Endothelial cell of umbilical vein (primary cell): ENCODE results near the gene ITGB2. TPM values are rescaled to one million over a fixed set of nuclear protein-coding genes. Genes with fewer than 3 reads are reported as not detected.

Experiments used
- BruUV-seq: library from RNA; stranded (reverse); fragments of 400-500 nt; replicated peaks from 2 replicates; lab custom pipeline; 2021; lab: Mats Ljungman, UMichigan
- CTCF ChIA-PET: fragments of 300-600, 350-600 bp; sonication (Branson Sonifier 250); formaldehyde crosslinking; loops from one replicate; lab custom pipeline; 2021; ENCODE audit warnings: antibody characterized with exemption, inconsistent platforms; lab: Charles Lee
- POLR2A ChIA-PET: fragments of 300-600, 350-600 bp; sonication (Branson Sonifier 250); formaldehyde crosslinking; loops from one replicate; lab custom pipeline; 2021; ENCODE audit warnings: antibody characterized with exemption, inconsistent platforms; lab: Charles Lee
- DNase-seq: peaks from one replicate; pipeline ENCODE4 v3.0.0-alpha.2; 2011; ENCODE audit warnings: low read depth, low spot score
- FAIRE-seq: peaks from 2 replicates; lab custom pipeline; 2011; peaks lifted over from hg19 to GRCh38; lab: Jason Lieb, UNC
- H2AFZ ChIP-seq: 2 replicates; pipeline ENCODE4 v1.6.0; 2012; ENCODE audit warnings: low read depth, low read length, control low read depth, inconsistent platforms
- H3K27ac ChIP-seq: 2 replicates; pipeline ENCODE4 v1.5.1; 2011; ENCODE audit warnings: low read depth, mild to moderate bottlenecking, control low read depth, low read length, moderate library complexity; ENCODE audit not compliant: insufficient read depth
- H3K27me3 ChIP-seq, 2 experiments: 2 replicates each; pipeline versions ENCODE4 v1.6.0 to v1.6.1; 2011; ENCODE audit warnings: low read length in 2 of 2, mixed read lengths in 1 of 2; ENCODE audit not compliant: control insufficient read depth in 2 of 2, insufficient read depth in 2 of 2
- H3K36me3 ChIP-seq, 2 experiments: 2 replicates in 1 of 2; 3 replicates in 1 of 2; pipeline ENCODE4 v1.5.1; 2011; ENCODE audit warnings: low read length in 2 of 2, mild to moderate bottlenecking in 1 of 2, moderate library complexity in 1 of 2; ENCODE audit not compliant: control insufficient read depth in 2 of 2, insufficient read depth in 2 of 2; ENCODE audit errors: extremely low read depth in 1 of 2
- H3K4me1 ChIP-seq: 3 replicates; pipeline ENCODE4 v1.5.1; 2011; ENCODE audit warnings: mild to moderate bottlenecking, low read length; ENCODE audit not compliant: control insufficient read depth, insufficient read depth; ENCODE audit errors: extremely low read depth
- H3K4me2 ChIP-seq: 2 replicates; pipeline ENCODE4 v1.6.1; 2011; ENCODE audit warnings: low read length, control low read depth, mixed read lengths; ENCODE audit not compliant: insufficient read depth
- H3K4me3 ChIP-seq, 3 experiments: fragments of 200-600 bp in 1 of 3; sonication (generic), shearing (Covaris generic) in 1 of 3; replicated peaks in 1 of 3; 2 replicates each; pipeline ENCODE4 v1.5.1; 2011 to 2016; ENCODE audit warnings: control low read depth in 3 of 3, low read length in 3 of 3, mild to moderate bottlenecking in 2 of 3, inconsistent platforms in 1 of 3, low read depth in 1 of 3, moderate library complexity in 1 of 3; ENCODE audit not compliant: insufficient read depth in 1 of 3
- H3K79me2 ChIP-seq: 2 replicates; pipeline ENCODE4 v1.6.0; 2012; ENCODE audit warnings: low read length, inconsistent platforms; ENCODE audit not compliant: control insufficient read depth, insufficient read depth
- H3K9ac ChIP-seq: replicated peaks from 2 replicates; pipeline ENCODE3; 2011; ENCODE audit warnings: low read length, control low read depth; ENCODE audit not compliant: insufficient read depth; ENCODE audit errors: extremely low read depth
- H3K9me1 ChIP-seq: replicated peaks from 3 replicates; pipeline ENCODE4 v1.6.0; 2011; ENCODE audit warnings: mild to moderate bottlenecking, low read length; ENCODE audit not compliant: control insufficient read depth, insufficient read depth; ENCODE audit errors: extremely low read depth
- H3K9me3 ChIP-seq: replicated peaks from 2 replicates; pipeline ENCODE4 v1.5.1; 2012; ENCODE audit warnings: low read length, inconsistent platforms; ENCODE audit not compliant: control insufficient read depth, insufficient read depth
- H4K20me1 ChIP-seq: replicated peaks from 2 replicates; pipeline ENCODE3; 2011; ENCODE audit warnings: mild to moderate bottlenecking, low read length; ENCODE audit not compliant: control insufficient read depth, insufficient read depth; ENCODE audit errors: extremely low read depth
- EZH2 ChIP-seq: IDR thresholded peaks from 2 replicates; pipeline ENCODE4 v1.6.1; 2012; ENCODE audit warnings: borderline replicate concordance, low read depth, mild to moderate bottlenecking, moderate library complexity, low read length, inconsistent platforms; ENCODE audit not compliant: severe bottlenecking
- FOS ChIP-seq: IDR thresholded peaks from 2 replicates; pipeline ENCODE4 v1.6.1; 2011; ENCODE audit warnings: mild to moderate bottlenecking, low read length, moderate library complexity, borderline replicate concordance; ENCODE audit not compliant: insufficient read depth
- GATA2 ChIP-seq: IDR thresholded peaks from 2 replicates; pipeline ENCODE4 v1.7.0; 2011; ENCODE audit warnings: low read depth, mild to moderate bottlenecking, moderate library complexity, mixed read lengths, low read length; ENCODE audit not compliant: insufficient read length, insufficient read depth
- JUN ChIP-seq: IDR thresholded peaks from 2 replicates; pipeline ENCODE4 v1.6.1; 2011; ENCODE audit warnings: borderline replicate concordance, low read depth; ENCODE audit not compliant: insufficient read length, insufficient read depth
- MAX ChIP-seq: IDR thresholded peaks from 2 replicates; pipeline ENCODE4 v1.6.1; 2011; ENCODE audit not compliant: insufficient read depth, insufficient read length
- MYC ChIP-seq: IDR thresholded peaks from one replicate; pipeline ENCODE4 v1.6.1; 2011; ENCODE audit warnings: mild to moderate bottlenecking, low read depth, low read length
- POLR2A ChIP-seq: IDR thresholded peaks from 2 replicates; pipeline ENCODE4 v1.6.1; 2012; ENCODE audit warnings: low read depth, mild to moderate bottlenecking, control low read depth, low read length
- POLR2AphosphoS5 ChIP-seq: IDR thresholded peaks from 2 replicates; pipeline ENCODE4 v1.6.1; 2012; ENCODE audit warnings: low read depth, mild to moderate bottlenecking, control low read depth, low read length, moderate library complexity; ENCODE audit not compliant: insufficient read depth
- dilution Hi-C: fragments of 300-500 bp; cut with MboI; formaldehyde crosslinking; loops from one replicate; pipeline ENCODE4 v1.15.0; 2019; ENCODE audit warnings: low sequenced_read_pairs; ENCODE audit not compliant: extremely low pct_ligation_motif_present
- intact Hi-C: fragments of 100-400 bp; cut with micrococcal nuclease; formaldehyde crosslinking; loops from one replicate; pipeline ENCODE4 v1.10.0; 2022
- polyA plus RNA-seq, 4 experiments: library from polyadenylated mRNA; depleted of rRNA in 3 of 4; stranded (reverse) in 3 of 4; unstranded in 1 of 4; fragments of >200 nt; gene quantifications; 2 replicates each; pipeline versions ENCODE4 v1.2.1 to v1.2.3, GENCODE V29; 2011 to 2012; ENCODE audit warnings: missing spikeins in 1 of 4
- total RNA-seq: library from RNA; stranded (reverse); gene quantifications from 2 replicates; pipeline ENCODE4 v1.2.3, GENCODE V29; 2021

ITGB2 gene
- total and polyA plus RNA-seq, 2 donors (not counting 3 experiments of a cell fraction or from before 2014, with no cell fraction given), result 0.39 to 0.91 TPM

GRCh38 chr21:44958471-44959191 is 37.9 kb upstream of the ITGB2 start:
- Histone ChIP-seq H2AFZ (no peak overlapping the region), H3K4me1 (peaks cover 40% of the 10 kb centered on the region), H3K4me2 (peak overlapping the region; percentile 7), H3K4me3 (no peak overlapping the region), H3K9ac (peak overlapping the region; percentile 25), H3K27me3 (no peaks in the 10 kb centered on the region), H3K9me3 (no peaks in the 10 kb centered on the region), H3K36me3 (peaks cover 5 to 13% of the 10 kb centered on the region in 2 experiments), H3K9me1 (no peaks in the 10 kb centered on the region), H3K79me2 (peaks cover 28% of the 10 kb centered on the region), H4K20me1 (no peaks in the 10 kb centered on the region), H3K27ac (peak overlapping the region; percentile 61)
- POLR2A ChIA-PET, result no interaction called here
- dilution Hi-C loops, result no loop called here
- DNase-seq (peak; percentile 95), FAIRE-seq (peak; percentile 80)
- CTCF ChIA-PET, result interaction anchor here (1.0 to 6.5 kb wide), 8 partner anchors 9 to 182 kb away, joined by 3 to 47 read pairs (median 4); no protein-coding TSS in a partner anchor
- TF ChIP-seq EZH2 (no peak), MAX (peak; percentile 16), POLR2AphosphoS5 (no peak), FOS (no peak), MYC (no peak), JUN (no peak), GATA2 (no peak), POLR2A (no peak)
- intact Hi-C loops, result loop anchor here (2.0 kb wide), 1 partner anchor 116 kb away; the partner anchor contains the start of gene ADARB1
- no TSS peak for BruUV-seq
